Measurements from ENCODE around the gene ARFRP1.

The ARFRP1 gene

DNA sequence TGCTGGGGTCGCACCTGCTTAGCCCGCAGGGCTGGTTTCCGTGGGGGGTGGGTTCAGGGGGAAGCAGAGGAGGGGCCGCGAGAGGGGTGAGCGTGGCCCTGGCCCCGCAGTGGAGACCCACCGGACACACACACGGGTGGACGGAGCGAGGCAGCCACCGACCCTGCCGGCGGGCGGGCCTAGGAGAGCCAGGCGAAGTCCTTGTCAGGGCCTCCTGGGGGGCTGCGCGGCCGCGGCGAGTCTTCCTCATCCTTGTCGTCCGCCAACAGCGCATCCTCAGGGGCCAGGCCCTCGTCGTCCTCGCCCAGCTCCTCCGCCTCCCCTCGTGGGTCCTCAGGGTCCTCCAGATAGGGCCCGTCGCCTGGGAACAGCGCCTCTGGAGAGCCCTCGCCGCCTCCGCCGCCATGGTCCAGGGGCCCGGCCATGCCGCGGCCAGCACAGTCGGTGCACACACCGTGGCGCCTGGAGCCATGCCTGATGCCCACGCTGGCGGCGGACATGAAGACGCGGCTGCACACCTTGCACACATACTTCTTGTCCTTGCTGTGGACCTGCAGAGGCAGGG is 39.1 kb upstream of the ARFRP1 start:
- Histone ChIP-seq H3F3A (ENCODE audit: insufficient read depth) (peaks cover 14% of the 10 kb centered on the region; the same call in 1 of the 2 replicates), H3K79me2 (ENCODE audit: insufficient read depth, low read length) (no peaks in the 10 kb centered on the region), H3K27me3 (ENCODE audit: low read length) (no peaks in the 10 kb centered on the region), H2AFZ (ENCODE audit: low read depth, low read length, severe bottlenecking) (no peak overlapping the region), H4K20me1 (ENCODE audit: low read depth, low read length) (no peaks in the 10 kb centered on the region), H3K4me2 (ENCODE audit: low read depth, low read length, poor library complexity, severe bottlenecking) (no peak overlapping the region), H3K36me3 (ENCODE audit: low read length) (no peaks in the 10 kb centered on the region), H3K9me3 (ENCODE audit: insufficient read depth, low read length) (no peaks in the 10 kb centered on the region), H3K4me3 (ENCODE audit: insufficient read depth, low read length, poor library complexity, severe bottlenecking) (no peak overlapping the region), H3K9ac (ENCODE audit: low read length) (no peak overlapping the region), H3K27ac (ENCODE audit: low read depth, low read length) (no peak overlapping the region), H3K9me2 (replicated peaks; ENCODE audit: insufficient read depth, low read length) (no peaks in the 10 kb centered on the region)
- TF ChIP-seq, protein P1, sequence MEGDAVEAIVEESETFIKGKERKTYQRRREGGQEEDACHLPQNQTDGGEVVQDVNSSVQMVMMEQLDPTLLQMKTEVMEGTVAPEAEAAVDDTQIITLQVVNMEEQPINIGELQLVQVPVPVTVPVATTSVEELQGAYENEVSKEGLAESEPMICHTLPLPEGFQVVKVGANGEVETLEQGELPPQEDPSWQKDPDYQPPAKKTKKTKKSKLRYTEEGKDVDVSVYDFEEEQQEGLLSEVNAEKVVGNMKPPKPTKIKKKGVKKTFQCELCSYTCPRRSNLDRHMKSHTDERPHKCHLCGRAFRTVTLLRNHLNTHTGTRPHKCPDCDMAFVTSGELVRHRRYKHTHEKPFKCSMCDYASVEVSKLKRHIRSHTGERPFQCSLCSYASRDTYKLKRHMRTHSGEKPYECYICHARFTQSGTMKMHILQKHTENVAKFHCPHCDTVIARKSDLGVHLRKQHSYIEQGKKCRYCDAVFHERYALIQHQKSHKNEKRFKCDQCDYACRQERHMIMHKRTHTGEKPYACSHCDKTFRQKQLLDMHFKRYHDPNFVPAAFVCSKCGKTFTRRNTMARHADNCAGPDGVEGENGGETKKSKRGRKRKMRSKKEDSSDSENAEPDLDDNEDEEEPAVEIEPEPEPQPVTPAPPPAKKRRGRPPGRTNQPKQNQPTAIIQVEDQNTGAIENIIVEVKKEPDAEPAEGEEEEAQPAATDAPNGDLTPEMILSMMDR (IDR thresholded peaks at IDR 0.05; ENCODE audit: insufficient read depth, low read length, poor library complexity, severe bottlenecking), result no peak
- TF ChIP-seq EZH2phosphoT487 (conservative IDR thresholded peaks at IDR 0.05; ENCODE audit: low read length), result no peak

DNA sequence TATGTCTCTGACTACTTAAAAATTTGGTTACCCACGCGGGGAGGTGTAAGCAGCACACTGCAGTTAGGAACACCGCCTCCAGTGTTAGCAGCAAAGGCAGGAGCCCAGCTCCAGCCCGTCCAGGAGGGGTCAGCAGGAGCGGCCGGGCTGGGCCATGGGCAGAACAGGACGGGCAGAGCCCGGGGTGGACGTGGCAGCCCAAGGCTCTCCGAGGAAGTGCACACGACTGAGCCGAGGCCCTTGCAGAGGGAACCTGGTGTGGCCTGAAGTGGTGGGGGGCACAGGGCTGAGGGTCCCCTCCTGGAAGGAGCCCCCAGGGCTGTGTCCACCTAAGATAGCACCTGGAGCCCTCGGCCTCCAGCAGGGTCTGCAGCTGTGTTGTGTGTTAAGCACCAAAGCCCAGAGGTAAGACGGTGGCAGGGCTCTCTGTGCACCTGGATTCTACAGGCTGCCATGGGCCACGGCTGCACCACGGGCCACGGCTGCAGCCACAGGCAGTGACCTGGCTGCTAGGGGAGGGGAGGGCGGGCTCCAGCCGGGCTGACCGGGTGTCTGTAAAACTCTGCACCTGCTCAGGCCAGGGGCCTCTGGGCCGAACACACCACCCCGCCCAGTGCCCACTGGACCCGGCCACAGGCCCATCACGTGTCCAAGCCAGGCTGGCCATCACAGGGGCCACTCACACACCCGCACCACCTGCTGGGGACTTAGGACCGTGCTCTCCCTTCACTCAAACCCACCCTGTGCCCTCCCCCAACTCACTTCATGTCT is 38.4 kb upstream of the ARFRP1 start:
- H3K4me2 ChIP-seq (ENCODE audit: low read depth, low read length, poor library complexity, severe bottlenecking), result no peak overlapping the region
- H3K27ac ChIP-seq (ENCODE audit: low read depth, low read length), result no peak overlapping the region
- H3K9me3 ChIP-seq (ENCODE audit: insufficient read depth, low read length), result no peaks in the 10 kb centered on the region
- peaks cover 14% of the 10 kb centered on the region; the same call in 1 of the 2 replicates for H3F3A ChIP-seq (ENCODE audit: insufficient read depth)
- no peaks in the 10 kb centered on the region for H3K79me2 ChIP-seq (ENCODE audit: insufficient read depth, low read length)
- H3K9me2 ChIP-seq (replicated peaks; ENCODE audit: insufficient read depth, low read length), result no peaks in the 10 kb centered on the region
- H3K4me3 ChIP-seq (ENCODE audit: insufficient read depth, low read length, poor library complexity, severe bottlenecking), result no peak overlapping the region
- no peaks in the 10 kb centered on the region for H3K36me3 ChIP-seq (ENCODE audit: low read length)
- TF ChIP-seq EZH2phosphoT487 (conservative IDR thresholded peaks at IDR 0.05; ENCODE audit: low read length), result no peak
- TF ChIP-seq, protein P1 (IDR thresholded peaks at IDR 0.05; ENCODE audit: insufficient read depth, low read length, poor library complexity, severe bottlenecking), result no peak
- H3K9ac ChIP-seq (ENCODE audit: low read length), result no peak overlapping the region
- no peaks in the 10 kb centered on the region for H3K27me3 ChIP-seq (ENCODE audit: low read length)
- H4K20me1 ChIP-seq (ENCODE audit: low read depth, low read length), result no peaks in the 10 kb centered on the region
- H2AFZ ChIP-seq (ENCODE audit: low read depth, low read length, severe bottlenecking), result no peak overlapping the region

DNA sequence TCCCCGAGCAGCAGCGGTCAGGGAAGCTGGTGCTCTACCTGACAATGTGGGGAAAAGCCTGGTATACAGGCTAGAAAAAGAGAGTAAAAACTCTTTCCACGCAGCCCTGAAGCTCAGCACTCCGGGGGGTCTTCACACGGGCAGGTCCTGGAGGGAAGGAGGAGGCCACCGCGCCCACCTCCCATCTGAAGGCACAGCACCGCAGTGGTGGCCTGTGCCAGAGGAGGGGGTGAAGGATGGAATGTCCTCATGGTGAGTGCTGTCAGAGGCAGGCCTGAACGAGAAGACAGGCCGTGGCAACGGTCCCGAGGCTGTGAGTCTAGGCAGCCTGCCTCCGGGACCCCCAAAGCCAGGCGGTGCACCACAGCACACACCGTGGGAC is 37.6 kb upstream of the ARFRP1 start:
- Histone ChIP-seq H3K79me2 (ENCODE audit: insufficient read depth, low read length) (no peaks in the 10 kb centered on the region), H3K4me2 (ENCODE audit: low read depth, low read length, poor library complexity, severe bottlenecking) (no peak overlapping the region), H3K36me3 (ENCODE audit: low read length) (no peaks in the 10 kb centered on the region), H3K4me3 (ENCODE audit: insufficient read depth, low read length, poor library complexity, severe bottlenecking) (no peak overlapping the region), H3K9me2 (replicated peaks; ENCODE audit: insufficient read depth, low read length) (no peaks in the 10 kb centered on the region), H3K9me3 (ENCODE audit: insufficient read depth, low read length) (no peaks in the 10 kb centered on the region), H2AFZ (ENCODE audit: low read depth, low read length, severe bottlenecking) (no peak overlapping the region), H3K27ac (ENCODE audit: low read depth, low read length) (no peak overlapping the region), H3K27me3 (ENCODE audit: low read length) (no peaks in the 10 kb centered on the region), H4K20me1 (ENCODE audit: low read depth, low read length) (no peaks in the 10 kb centered on the region), H3F3A (ENCODE audit: insufficient read depth) (peaks cover 14% of the 10 kb centered on the region; the same call in 1 of the 2 replicates), H3K9ac (ENCODE audit: low read length) (no peak overlapping the region)
- TF ChIP-seq, protein P1 (IDR thresholded peaks at IDR 0.05; ENCODE audit: insufficient read depth, low read length, poor library complexity, severe bottlenecking), result no peak
- TF ChIP-seq EZH2phosphoT487 (conservative IDR thresholded peaks at IDR 0.05; ENCODE audit: low read length), result no peak
